ENCODE results near the gene OR4X1. TPM values are rescaled to one million over a fixed set of nuclear protein-coding genes. Genes with fewer than 3 reads are reported as not detected.

The OR4X1 gene
- total and polyA plus RNA-seq, 2 donors (not counting 3 experiments of a cell fraction or from before 2014, with no cell fraction given), result not detected

GRCh38 chr11:48305923-48306322 is 42.3 kb downstream of the OR4X1 start, which contains the start of gene OR4S1:
TSS of gene OR4S1 (plus strand) at chr11:48306223. CDS start at chr11:48306223, 0 bp downstream.
- H3K27me3 ChIP-seq (ENCODE audit: control insufficient read depth in 2 of 2, insufficient read depth in 2 of 2, low read length in 2 of 2), result no peaks in the 10 kb centered on the region
- no peaks in the 10 kb centered on the region for H3K9me3 ChIP-seq (replicated peaks; ENCODE audit: control insufficient read depth, insufficient read depth, low read length)
- no peaks in the 10 kb centered on the region for H4K20me1 ChIP-seq (replicated peaks; ENCODE audit: control insufficient read depth, extremely low read depth, insufficient read depth, low read length)
- TF ChIP-seq MYC (IDR thresholded peaks at IDR 0.05; ENCODE audit: low read depth, low read length), result no peak
- TF ChIP-seq POLR2A (IDR thresholded peaks at IDR 0.05; ENCODE audit: low read depth, low read length), result no peak
- no peak for TF ChIP-seq FOS (IDR thresholded peaks at IDR 0.05; ENCODE audit: borderline replicate concordance, insufficient read depth, low read length)
- no peak for TF ChIP-seq CTCF (IDR thresholded peaks at IDR 0.05; ENCODE audit: extremely low read depth in 1 of 2, insufficient read depth in 1 of 2, low read depth in 1 of 2, low read length in 2 of 2)
- no peak for TF ChIP-seq GATA2 (IDR thresholded peaks at IDR 0.05; ENCODE audit: insufficient read depth, insufficient read length, low read depth, low read length)
- dilution Hi-C loops (cut with MboI; ENCODE audit: extremely low pct_ligation_motif_present, low sequenced_read_pairs), result no loop called here
- no peaks in the 10 kb centered on the region for H3K36me3 ChIP-seq (ENCODE audit: control insufficient read depth in 2 of 2, extremely low read depth in 1 of 2, insufficient read depth in 2 of 2, low read length in 2 of 2)
- H3K4me1 ChIP-seq (ENCODE audit: control insufficient read depth, extremely low read depth, insufficient read depth, low read length), result no peaks in the 10 kb centered on the region
- no peaks in the 10 kb centered on the region for H3K9me1 ChIP-seq (replicated peaks; ENCODE audit: control insufficient read depth, extremely low read depth, insufficient read depth, low read length)
- intact Hi-C loops (cut with micrococcal nuclease), result loop anchor here (2.0 to 5.0 kb wide), 3 partner anchors 134 to 1689 kb away; no protein-coding TSS in a partner anchor
- H3K4me2 ChIP-seq (ENCODE audit: insufficient read depth, low read length), result no peak within 1 kb of the TSS
- BruUV-seq (replicated peaks), result no TSS peak
- H3K4me3 ChIP-seq (replicated peaks in 1 of 3; ENCODE audit: insufficient read depth in 1 of 3, low read depth in 1 of 3, low read length in 3 of 3), result no peak within 1 kb of the TSS
- no peak for FAIRE-seq
- H3K79me2 ChIP-seq (ENCODE audit: control insufficient read depth, insufficient read depth, low read length), result no peaks in the 10 kb centered on the region
- no peak within 1 kb of the TSS for H2AFZ ChIP-seq (ENCODE audit: low read depth, low read length)
- no peak within 1 kb of the TSS for H3K9ac ChIP-seq (replicated peaks; ENCODE audit: extremely low read depth, insufficient read depth, low read length)
- DNase-seq (ENCODE audit: low read depth, low spot score), result no peak
- CTCF ChIA-PET, result no interaction called here
- POLR2A ChIA-PET, result no interaction called here
- no peak within 1 kb of the TSS for H3K27ac ChIP-seq (ENCODE audit: insufficient read depth, low read depth, low read length)

GRCh38 chr11:48307760-48308386 is 44.2 kb downstream of the OR4X1 start:
- dilution Hi-C loops (cut with MboI; ENCODE audit: extremely low pct_ligation_motif_present, low sequenced_read_pairs), result no loop called here
- CTCF ChIA-PET, result interaction anchor here (0.6 to 2.5 kb wide), 7 partner anchors 9 to 1687 kb away, joined by 3 to 8 read pairs (median 3); no protein-coding TSS in a partner anchor

More at GRCh38 chr11:48307760-48308386, 44.2 kb downstream of the OR4X1 start:
- H3K9me1 ChIP-seq (replicated peaks; ENCODE audit: control insufficient read depth, extremely low read depth, insufficient read depth, low read length), result no peaks in the 10 kb centered on the region
- no peaks in the 10 kb centered on the region for H3K27me3 ChIP-seq (ENCODE audit: control insufficient read depth in 2 of 2, insufficient read depth in 2 of 2, low read length in 2 of 2)
- POLR2A ChIA-PET, result no interaction called here
- H3K36me3 ChIP-seq (ENCODE audit: control insufficient read depth in 2 of 2, extremely low read depth in 1 of 2, insufficient read depth in 2 of 2, low read length in 2 of 2), result no peaks in the 10 kb centered on the region
- no peaks in the 10 kb centered on the region for H3K4me1 ChIP-seq (ENCODE audit: control insufficient read depth, extremely low read depth, insufficient read depth, low read length)
- no peaks in the 10 kb centered on the region for H3K79me2 ChIP-seq (ENCODE audit: control insufficient read depth, insufficient read depth, low read length)
- no peaks in the 10 kb centered on the region for H3K9me3 ChIP-seq (replicated peaks; ENCODE audit: control insufficient read depth, insufficient read depth, low read length)
- no peak overlapping the region for H3K4me2 ChIP-seq (ENCODE audit: insufficient read depth, low read length)
- no peak overlapping the region for H3K4me3 ChIP-seq (replicated peaks in 1 of 3; ENCODE audit: insufficient read depth in 1 of 3, low read depth in 1 of 3, low read length in 3 of 3)
- intact Hi-C loops (cut with micrococcal nuclease), result loop anchor here (1.0 to 5.0 kb wide), 4 partner anchors 136 to 1687 kb away; no protein-coding TSS in a partner anchor
- no peak overlapping the region for H3K27ac ChIP-seq (ENCODE audit: insufficient read depth, low read depth, low read length)
- TF ChIP-seq CTCF (IDR thresholded peaks at IDR 0.05; ENCODE audit: extremely low read depth in 1 of 2, insufficient read depth in 1 of 2, low read depth in 1 of 2, low read length in 2 of 2), result peak; percentile 71 to 89
- no peak for TF ChIP-seq POLR2AphosphoS5 (IDR thresholded peaks at IDR 0.05; ENCODE audit: insufficient read depth, low read depth, low read length)
- no peak for TF ChIP-seq JUN (IDR thresholded peaks at IDR 0.05; ENCODE audit: borderline replicate concordance, insufficient read depth, insufficient read length, low read depth)
- no peak for TF ChIP-seq FOS (IDR thresholded peaks at IDR 0.05; ENCODE audit: borderline replicate concordance, insufficient read depth, low read length)
- TF ChIP-seq MAX (IDR thresholded peaks at IDR 0.05; ENCODE audit: insufficient read depth, insufficient read length), result no peak
- TF ChIP-seq EZH2 (IDR thresholded peaks at IDR 0.05; ENCODE audit: borderline replicate concordance, low read depth, low read length, severe bottlenecking), result no peak
- TF ChIP-seq MYC (IDR thresholded peaks at IDR 0.05; ENCODE audit: low read depth, low read length), result no peak
- TF ChIP-seq POLR2A (IDR thresholded peaks at IDR 0.05; ENCODE audit: low read depth, low read length), result no peak
- no peak overlapping the region for H3K9ac ChIP-seq (replicated peaks; ENCODE audit: extremely low read depth, insufficient read depth, low read length)
- no TSS peak for BruUV-seq (replicated peaks)
- H2AFZ ChIP-seq (ENCODE audit: low read depth, low read length), result no peak overlapping the region
- no peaks in the 10 kb centered on the region for H4K20me1 ChIP-seq (replicated peaks; ENCODE audit: control insufficient read depth, extremely low read depth, insufficient read depth, low read length)
- DNase-seq (ENCODE audit: low read depth, low spot score) (peak; percentile 45), FAIRE-seq (peak; percentile 83)

All from endothelial cell of umbilical vein (primary cell).